Measurements from ENCODE around the gene RPS26. TPM values are rescaled to one million over a fixed set of nuclear protein-coding genes. Genes with fewer than 3 reads are reported as not detected.

Gene RPS26
- total and polyA plus RNA-seq, 2 donors (not counting 3 experiments of a cell fraction or from before 2014, with no cell fraction given): 57.3 to 1,847 TPM

- POLR2A ChIA-PET: no interaction called here
Measured at GRCh38 chr12:56078427-56078826, 36.7 kb downstream of the RPS26 start.

More at GRCh38 chr12:56078427-56078826, 36.7 kb downstream of the RPS26 start:
- peaks cover 8% of the 10 kb centered on the region for H3K4me1 ChIP-seq (ENCODE audit: control insufficient read depth, extremely low read depth, insufficient read depth, low read length)
- no peaks in the 10 kb centered on the region for H3K9me1 ChIP-seq (replicated peaks; ENCODE audit: control insufficient read depth, extremely low read depth, insufficient read depth, low read length)
- H3K27ac ChIP-seq (ENCODE audit: insufficient read depth, low read depth, low read length): no peak overlapping the region
- no peaks in the 10 kb centered on the region for H4K20me1 ChIP-seq (replicated peaks; ENCODE audit: control insufficient read depth, extremely low read depth, insufficient read depth, low read length)
- no TSS peak for BruUV-seq (replicated peaks)
- no peaks in the 10 kb centered on the region for H3K36me3 ChIP-seq (ENCODE audit: control insufficient read depth in 2 of 2, extremely low read depth in 1 of 2, insufficient read depth in 2 of 2, low read length in 2 of 2)
- H3K27me3 ChIP-seq (ENCODE audit: control insufficient read depth in 2 of 2, insufficient read depth in 2 of 2, low read length in 2 of 2): peaks cover 2 to 4% of the 10 kb centered on the region in 2 experiments
- H3K9ac ChIP-seq (replicated peaks; ENCODE audit: extremely low read depth, insufficient read depth, low read length): no peak overlapping the region
- H3K4me3 ChIP-seq (replicated peaks in 1 of 3; ENCODE audit: insufficient read depth in 1 of 3, low read depth in 1 of 3, low read length in 3 of 3): no peak overlapping the region
- TF ChIP-seq CTCF (IDR thresholded peaks at IDR 0.05; ENCODE audit: extremely low read depth in 1 of 2, insufficient read depth in 1 of 2, low read depth in 1 of 2, low read length in 2 of 2) (no peak), MAX (IDR thresholded peaks at IDR 0.05; ENCODE audit: insufficient read depth, insufficient read length) (no peak), EZH2 (IDR thresholded peaks at IDR 0.05; ENCODE audit: borderline replicate concordance, low read depth, low read length, severe bottlenecking) (no peak), GATA2 (IDR thresholded peaks at IDR 0.05; ENCODE audit: insufficient read depth, insufficient read length, low read depth, low read length) (no peak), POLR2AphosphoS5 (IDR thresholded peaks at IDR 0.05; ENCODE audit: insufficient read depth, low read depth, low read length) (no peak)
- intact Hi-C loops (cut with micrococcal nuclease): no loop called here
- peak overlapping the region; percentile 85 for H3K4me2 ChIP-seq (ENCODE audit: insufficient read depth, low read length)
- dilution Hi-C loops (cut with MboI; ENCODE audit: extremely low pct_ligation_motif_present, low sequenced_read_pairs): no loop called here
- no peak for DNase-seq (ENCODE audit: low read depth, low spot score)
- H3K9me3 ChIP-seq (replicated peaks; ENCODE audit: control insufficient read depth, insufficient read depth, low read length): no peaks in the 10 kb centered on the region
- FAIRE-seq: no peak
- CTCF ChIA-PET: interaction anchor here (0.6 to 5.0 kb wide), 7 partner anchors 8 to 144 kb away, joined by 3 to 59 read pairs (median 4); partner anchors contain the start of genes PA2G4 and RNF41
- H2AFZ ChIP-seq (ENCODE audit: low read depth, low read length): peak overlapping the region; percentile 91
- no peaks in the 10 kb centered on the region for H3K79me2 ChIP-seq (ENCODE audit: control insufficient read depth, insufficient read depth, low read length)

All from endothelial cell of umbilical vein (primary cell).